HG03558 (cell line): ENCODE results near the gene LAMA4.
"Not testable (repeated sequence)": the region's sequence is repeated elsewhere in the genome, so short reads cannot be mapped to it uniquely, and the experiment has no call there.

Experiments
- ATAC-seq: cut with Tn5 transposase; IDR thresholded peaks from one replicate; pipeline ENCODE4 v1.9.1; 2021; ENCODE audit warnings: moderate number of reproducible peaks; ENCODE audit not compliant: unreplicated experiment; ENCODE audit errors: extremely low read depth

LAMA4 gene

DNA sequence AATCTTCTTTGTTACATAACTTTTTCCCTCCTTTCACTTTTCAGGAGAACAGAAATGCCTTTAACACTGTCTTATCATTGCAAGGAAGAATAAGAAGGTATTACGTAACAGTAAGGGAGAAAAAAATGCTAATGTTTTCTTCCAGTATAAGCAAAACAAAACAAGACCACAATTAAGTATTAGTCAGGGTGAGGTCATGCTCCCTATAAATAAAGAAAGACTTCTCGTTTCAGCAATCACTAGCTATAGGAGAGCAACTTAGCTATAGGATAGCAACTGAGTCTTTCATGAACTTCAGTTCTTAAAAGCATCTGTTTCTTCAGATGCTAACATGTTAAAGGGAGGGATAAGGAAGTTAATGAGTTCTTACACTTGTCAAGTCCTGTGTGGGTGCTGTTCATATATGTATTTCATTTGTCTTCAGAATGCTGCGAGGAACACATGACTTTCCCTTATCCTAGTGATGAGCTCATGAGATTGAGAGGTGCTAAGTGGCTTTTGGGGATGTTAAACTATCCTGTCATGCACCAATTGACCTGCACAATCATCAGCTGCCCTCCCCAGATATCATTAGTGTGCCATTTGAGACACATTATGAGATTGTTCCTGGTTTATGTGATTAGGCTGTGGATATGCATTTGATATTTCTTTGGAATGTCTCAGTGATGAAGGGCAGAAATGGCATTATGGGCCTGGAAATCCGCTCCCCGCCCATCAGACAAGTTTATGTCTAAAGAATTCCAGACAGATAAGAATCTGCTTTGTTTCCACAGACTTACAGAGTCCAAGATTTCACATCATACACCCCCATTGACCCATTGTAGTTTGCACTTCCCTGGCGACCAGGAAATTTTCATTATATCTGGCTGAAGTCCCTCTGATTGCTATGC is 37.5 kb downstream of the LAMA4 start:
- no peak for ATAC-seq

GRCh38 chr6:112215488-112216284 is 38.7 kb downstream of the LAMA4 start:
- no peak for ATAC-seq

DNA sequence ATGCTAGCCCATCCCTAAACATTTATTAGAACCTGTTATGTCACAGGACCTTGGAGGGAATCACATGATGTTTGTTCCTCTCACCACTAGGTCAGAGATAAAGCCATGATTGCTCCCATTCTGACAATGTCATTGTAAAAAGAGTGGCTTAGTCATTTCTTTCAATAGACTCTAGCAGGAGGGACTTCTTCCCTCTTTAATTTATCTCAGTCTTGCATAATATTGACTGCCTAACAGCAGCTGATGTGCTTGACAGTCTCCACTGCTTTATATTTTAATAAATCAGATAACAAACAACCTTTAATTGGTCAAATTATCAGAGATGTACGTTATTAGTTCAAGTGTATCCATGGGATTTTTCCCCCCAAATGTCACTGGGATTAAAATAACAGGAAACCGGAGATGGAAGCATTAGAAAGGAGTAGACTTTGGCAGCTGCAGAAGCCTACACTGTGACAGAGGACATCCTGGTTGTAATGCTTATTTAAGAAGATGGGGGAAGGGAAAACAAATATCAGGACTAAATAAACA is 39.6 kb downstream of the LAMA4 start:
- ATAC-seq: no peak

GRCh38 chr6:112210852-112211251 is 43.5 kb downstream of the LAMA4 start:
- no peak for ATAC-seq

DNA sequence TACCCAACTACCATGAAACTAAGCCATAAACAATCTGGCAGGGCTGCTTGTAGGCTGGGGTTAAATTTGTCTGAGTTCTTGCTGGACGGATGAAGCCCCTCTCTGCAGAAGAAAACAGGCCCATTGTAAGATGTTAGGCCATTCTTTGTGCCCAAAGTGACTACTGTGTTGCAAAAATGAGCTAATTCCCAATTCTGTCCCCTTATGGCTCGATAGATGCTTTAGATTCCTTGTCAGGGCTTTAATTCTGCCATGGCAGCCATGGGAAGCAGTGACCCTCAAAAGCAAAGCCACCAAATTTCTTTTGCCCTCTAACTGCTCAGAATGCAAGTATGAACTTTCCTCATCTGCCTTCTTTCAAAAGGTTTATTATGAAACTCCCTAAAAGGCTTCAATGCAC is 45.2 kb downstream of the LAMA4 start:
- ATAC-seq: no peak

GRCh38 chr6:112207776-112208175 is 46.6 kb downstream of the LAMA4 start:
- no peak for ATAC-seq

DNA sequence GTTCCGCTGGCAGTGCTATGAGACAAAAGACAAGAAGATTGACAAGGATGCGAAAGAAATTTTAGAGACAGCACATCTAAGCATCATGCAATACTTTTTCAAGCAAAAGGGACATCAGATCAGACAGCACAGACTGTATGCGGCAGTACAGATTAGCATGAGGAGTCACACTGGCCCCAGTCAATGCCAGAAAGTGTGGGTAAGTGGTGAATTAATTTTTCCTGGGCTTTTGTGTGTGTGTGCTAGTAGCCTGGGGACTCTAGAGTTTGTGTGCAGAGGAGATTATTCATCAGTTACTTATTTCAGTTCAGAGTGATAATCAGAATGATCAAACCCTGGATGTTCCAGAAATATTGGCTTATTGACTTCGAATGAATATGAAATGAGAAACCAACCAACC is 47.2 kb downstream of the LAMA4 start:
- ATAC-seq: no peak

GRCh38 chr6:112206110-112206458 is 48.3 kb downstream of the LAMA4 start:
- no peak for ATAC-seq

DNA sequence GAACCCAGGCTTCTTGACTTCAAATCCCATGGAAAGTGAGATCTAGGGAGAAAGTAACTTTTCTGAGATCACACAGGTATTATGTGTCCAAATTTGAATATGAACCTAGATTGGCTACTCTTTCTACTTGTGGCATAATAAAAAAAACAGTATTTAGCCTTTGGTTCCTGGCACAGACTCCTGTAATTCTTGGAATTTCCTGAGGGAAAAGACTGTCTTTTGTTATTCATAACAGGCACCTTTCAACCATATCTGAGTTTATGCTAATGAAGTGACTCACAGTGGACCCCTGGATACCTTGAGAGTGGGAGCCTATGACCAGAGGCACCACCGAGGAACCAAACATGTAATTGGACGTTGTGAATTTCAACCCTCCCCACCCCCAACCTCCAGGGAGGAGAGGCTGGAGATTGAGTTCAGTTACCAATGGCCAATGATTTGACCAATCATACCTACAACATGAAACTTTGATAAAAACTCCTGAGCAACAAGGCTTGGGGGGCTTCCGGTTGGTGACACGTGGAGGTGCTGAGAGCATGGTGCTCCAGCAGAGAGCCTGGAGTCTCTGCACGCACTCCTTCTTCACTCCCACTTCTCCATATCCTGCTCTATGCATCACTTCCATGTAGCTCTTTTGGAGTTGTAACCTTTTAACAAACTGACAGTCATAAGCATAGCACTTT is 48.8 kb downstream of the LAMA4 start:
- ATAC-seq: no peak

GRCh38 chr6:112204350-112204706 is 50.0 kb downstream of the LAMA4 start:
- ATAC-seq: no peak

DNA sequence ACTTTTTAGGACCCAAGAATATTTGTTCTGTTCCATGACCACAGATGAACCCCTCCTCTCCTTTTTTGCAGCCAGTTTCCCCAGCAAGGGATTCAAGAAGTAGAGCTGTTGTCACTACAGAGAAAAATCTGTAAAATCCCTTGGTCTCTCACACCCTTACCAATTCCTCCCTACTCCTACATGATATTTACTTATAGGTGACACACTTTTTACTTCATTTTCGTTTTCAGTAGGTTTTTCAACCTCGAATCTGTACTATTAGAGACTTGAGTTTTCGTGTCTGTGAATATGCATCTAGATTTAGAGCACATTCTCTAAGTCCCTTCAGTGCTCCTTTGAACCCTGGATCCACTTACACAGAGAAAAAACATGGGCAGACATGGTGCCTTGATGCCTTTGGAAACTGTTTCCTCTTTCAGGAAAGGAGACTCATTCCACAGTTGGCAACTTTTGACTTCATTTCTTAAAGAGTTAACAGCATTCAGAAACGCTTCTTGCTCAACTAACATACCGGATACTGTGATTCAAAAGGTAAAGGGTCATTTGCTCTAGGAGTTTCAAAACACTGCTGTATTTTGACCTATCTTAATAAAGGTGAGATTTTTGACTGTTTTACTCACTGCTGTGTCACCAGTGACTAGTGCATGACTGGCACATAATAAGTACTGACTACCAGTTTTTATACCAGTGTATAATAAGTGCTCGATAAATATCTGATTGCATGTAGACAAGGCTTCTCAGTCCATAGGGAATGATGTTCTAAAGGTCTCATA is 50.6 kb downstream of the LAMA4 start:
- peak; percentile 45 for ATAC-seq

DNA sequence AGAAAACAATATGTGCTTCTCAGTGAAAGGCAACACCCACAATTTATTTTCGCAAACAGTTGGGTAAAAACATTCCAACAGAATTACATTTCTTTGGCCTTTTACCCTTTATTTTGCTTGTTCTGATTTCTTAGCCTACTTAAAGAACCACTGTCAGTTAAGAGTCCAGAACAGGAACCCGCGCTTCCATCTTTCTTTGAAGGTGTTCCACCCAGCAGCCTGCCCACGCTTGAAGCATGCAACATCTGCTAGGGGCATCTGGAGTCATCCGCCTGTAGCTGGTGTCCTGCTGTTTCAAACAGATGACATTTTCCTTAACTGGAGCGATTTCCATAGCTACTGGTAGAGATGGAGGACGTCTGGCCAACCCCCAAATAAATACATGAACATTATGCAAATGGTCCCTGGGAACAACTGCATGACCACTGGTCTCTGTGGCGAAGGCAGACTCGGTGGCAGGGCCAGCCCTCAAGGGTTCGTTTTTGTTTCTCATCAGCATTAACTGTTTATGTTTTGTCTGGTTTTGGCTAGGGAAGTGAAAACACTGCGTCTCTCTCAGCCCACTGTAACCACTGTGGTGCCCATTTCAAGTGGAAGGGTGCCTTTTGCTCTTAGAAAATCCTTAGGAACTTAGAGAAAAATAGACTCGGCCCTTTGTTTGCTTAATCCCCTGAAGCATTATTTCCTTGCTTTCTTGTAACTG is 51.6 kb downstream of the LAMA4 start:
- ATAC-seq: peak; percentile 74

GRCh38 chr6:112200185-112200914 is 54.0 kb downstream of the LAMA4 start:
- ATAC-seq: not testable (repeated sequence)

- ATAC-seq: no peak
These were observed 55.4 kb downstream of the LAMA4 start for GRCh38 chr6:112199001-112199403.

DNA sequence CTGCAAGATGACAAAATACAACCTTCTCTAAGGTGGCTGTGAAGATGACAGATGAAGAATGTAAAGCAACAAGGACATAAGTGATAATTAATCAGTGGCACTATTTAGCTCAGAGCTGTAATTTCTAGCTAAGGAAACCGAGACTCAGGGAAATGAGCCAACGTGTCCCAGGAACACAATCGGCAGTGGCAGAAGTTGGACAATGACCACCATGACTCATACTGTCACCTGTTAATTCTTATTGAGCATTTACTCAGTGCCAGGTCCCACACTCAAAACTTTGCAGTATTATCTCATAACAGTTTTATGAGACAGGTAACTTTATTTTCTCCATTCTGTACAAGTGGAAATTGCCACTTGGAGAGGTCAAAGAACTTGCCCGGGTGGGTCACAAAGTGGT is 55.8 kb downstream of the LAMA4 start:
- ATAC-seq: no peak

DNA sequence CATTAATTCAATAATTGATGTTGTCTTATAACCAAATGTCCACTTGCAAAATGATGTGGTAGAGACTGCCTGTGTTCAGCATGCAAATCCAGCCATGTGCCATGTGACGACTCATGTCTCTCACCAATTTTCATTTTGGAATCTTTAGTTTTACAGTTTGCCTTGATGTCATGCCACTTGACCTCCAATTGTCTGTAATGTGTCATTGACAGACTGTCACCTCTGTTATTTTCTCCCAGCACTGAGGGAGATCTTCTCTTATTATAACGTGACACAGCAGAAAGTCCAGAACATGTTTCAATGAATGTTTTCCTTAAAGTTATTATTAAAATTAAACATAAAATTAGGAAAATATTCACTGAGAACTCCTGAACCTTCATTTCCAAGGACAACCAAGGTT is 56.7 kb downstream of the LAMA4 start:
- no peak for ATAC-seq

- ATAC-seq: no peak
These were observed 58.1 kb downstream of the LAMA4 start for GRCh38 chr6:112196306-112196705.

DNA sequence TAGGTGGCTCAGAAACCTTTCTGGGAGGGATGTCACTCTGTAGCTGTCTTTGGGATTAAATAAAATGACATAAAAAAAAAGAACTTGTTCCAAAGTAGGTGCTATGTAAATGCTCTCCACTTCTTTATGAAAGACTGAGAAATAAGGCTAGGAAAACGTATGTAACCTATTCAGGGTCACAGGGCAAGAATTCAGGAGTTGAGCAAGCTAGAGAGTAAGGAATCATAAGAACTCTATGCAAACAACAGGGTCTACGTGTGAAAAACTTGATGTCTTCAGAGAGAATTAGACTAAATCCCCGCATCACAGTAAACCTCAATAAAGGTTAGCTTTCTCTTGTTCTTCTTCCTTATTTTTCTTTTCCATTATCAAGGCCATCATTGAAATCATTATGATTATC is 59.2 kb downstream of the LAMA4 start:
- ATAC-seq: no peak

DNA sequence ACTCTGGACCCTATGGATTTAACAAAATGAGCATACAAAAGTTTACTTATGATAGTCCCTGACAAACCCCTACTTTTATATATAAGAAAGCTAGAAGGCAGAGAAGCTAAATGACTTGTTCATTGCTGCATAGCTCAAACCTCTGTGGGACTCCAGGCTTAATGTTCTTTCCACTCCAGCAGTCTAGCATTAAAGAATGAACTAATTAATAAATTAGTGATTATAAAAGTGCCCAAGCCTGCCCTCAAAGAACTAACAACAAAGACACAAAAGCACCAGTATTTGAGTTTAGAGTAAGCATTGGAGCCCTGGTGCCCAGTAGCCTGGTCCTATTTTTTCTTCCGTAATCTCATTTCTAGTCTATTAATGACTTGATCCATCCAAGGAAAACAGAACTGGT is 59.9 kb downstream of the LAMA4 start:
- no peak for ATAC-seq
